WTC11 (cell line): ENCODE data around the gene IMPDH1.

Source experiments
- CREB1 ChIP-seq: sonication (generic); formaldehyde crosslinking; IDR thresholded peaks from 2 replicates; pipeline ENCODE4 v1.8.0; 2023; ENCODE audit warnings: mild to moderate bottlenecking, missing genetic modification reagents
- NFYB ChIP-seq: sonication (generic); formaldehyde crosslinking; conservative IDR thresholded peaks from 2 replicates; pipeline ENCODE4 v1.8.0; 2022; ENCODE audit warnings: low read depth, missing genetic modification reagents
- ZBTB21 ChIP-seq: sonication (generic); formaldehyde crosslinking; IDR thresholded peaks from 2 replicates; pipeline ENCODE4 v1.8.1; 2023; ENCODE audit warnings: mild to moderate bottlenecking, missing genetic modification reagents, borderline replicate concordance
- TF ChIP-seq, protein P1 (sequence below): sonication (generic); formaldehyde crosslinking; IDR thresholded peaks from 2 replicates; pipeline ENCODE4 v1.8.1; 2023; ENCODE audit warnings: mild to moderate bottlenecking, moderate library complexity, missing genetic modification reagents
- TF ChIP-seq, protein P2 (sequence below): sonication (generic); formaldehyde crosslinking; IDR thresholded peaks from 2 replicates; pipeline ENCODE4 v1.8.1; 2022; ENCODE audit warnings: low read depth, missing genetic modification reagents, borderline replicate concordance
- TF ChIP-seq, protein P3 (sequence below): sonication (generic); formaldehyde crosslinking; IDR thresholded peaks from 2 replicates; pipeline ENCODE4 v1.8.1; 2023; ENCODE audit warnings: mild to moderate bottlenecking, missing genetic modification reagents, moderate library complexity
- TF ChIP-seq, protein P4 (sequence below): fragments of 200-600 bp; IDR thresholded peaks from 2 replicates; pipeline ENCODE4 v1.8.0; 2022; ENCODE audit warnings: antibody characterized with exemption
- TF ChIP-seq, protein P5 (sequence below): sonication (generic); formaldehyde crosslinking; IDR thresholded peaks from 2 replicates; pipeline ENCODE4 v1.8.1; 2022; ENCODE audit warnings: low read depth, mild to moderate bottlenecking, moderate library complexity, missing genetic modification reagents, borderline replicate concordance

DNA sequence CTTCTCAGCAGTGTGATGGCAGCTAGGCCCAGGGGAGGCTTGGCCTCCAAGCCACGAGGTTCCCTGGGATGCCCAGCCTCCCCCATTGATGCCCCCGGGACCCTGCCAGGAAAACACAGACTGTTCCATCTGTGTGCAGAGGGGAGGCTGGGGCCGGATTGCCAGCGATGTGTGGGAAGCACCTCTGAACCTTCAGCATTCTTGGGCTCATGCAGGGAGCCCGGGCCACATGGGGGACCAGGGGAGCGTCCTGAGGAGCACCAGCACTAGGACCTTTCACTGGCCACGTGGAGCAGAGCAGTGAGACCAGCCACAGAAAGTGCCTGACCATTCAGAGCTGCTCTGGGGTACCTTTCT is 2.6 kb downstream of the IMPDH1 start:
- TF ChIP-seq, protein P1, sequence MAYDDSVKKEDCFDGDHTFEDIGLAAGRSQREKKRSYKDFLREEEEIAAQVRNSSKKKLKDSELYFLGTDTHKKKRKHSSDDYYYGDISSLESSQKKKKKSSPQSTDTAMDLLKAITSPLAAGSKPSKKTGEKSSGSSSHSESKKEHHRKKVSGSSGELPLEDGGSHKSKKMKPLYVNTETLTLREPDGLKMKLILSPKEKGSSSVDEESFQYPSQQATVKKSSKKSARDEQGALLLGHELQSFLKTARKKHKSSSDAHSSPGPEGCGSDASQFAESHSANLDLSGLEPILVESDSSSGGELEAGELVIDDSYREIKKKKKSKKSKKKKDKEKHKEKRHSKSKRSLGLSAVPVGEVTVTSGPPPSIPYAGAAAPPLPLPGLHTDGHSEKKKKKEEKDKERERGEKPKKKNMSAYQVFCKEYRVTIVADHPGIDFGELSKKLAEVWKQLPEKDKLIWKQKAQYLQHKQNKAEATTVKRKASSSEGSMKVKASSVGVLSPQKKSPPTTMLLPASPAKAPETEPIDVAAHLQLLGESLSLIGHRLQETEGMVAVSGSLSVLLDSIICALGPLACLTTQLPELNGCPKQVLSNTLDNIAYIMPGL (CRISPR knock-in tag) = no peak
- no peak for TF ChIP-seq NFYB (CRISPR knock-in tag)
- TF ChIP-seq, protein P2, sequence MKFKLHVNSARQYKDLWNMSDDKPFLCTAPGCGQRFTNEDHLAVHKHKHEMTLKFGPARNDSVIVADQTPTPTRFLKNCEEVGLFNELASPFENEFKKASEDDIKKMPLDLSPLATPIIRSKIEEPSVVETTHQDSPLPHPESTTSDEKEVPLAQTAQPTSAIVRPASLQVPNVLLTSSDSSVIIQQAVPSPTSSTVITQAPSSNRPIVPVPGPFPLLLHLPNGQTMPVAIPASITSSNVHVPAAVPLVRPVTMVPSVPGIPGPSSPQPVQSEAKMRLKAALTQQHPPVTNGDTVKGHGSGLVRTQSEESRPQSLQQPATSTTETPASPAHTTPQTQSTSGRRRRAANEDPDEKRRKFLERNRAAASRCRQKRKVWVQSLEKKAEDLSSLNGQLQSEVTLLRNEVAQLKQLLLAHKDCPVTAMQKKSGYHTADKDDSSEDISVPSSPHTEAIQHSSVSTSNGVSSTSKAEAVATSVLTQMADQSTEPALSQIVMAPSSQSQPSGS (CRISPR knock-in tag) = no peak
- TF ChIP-seq, protein P3, sequence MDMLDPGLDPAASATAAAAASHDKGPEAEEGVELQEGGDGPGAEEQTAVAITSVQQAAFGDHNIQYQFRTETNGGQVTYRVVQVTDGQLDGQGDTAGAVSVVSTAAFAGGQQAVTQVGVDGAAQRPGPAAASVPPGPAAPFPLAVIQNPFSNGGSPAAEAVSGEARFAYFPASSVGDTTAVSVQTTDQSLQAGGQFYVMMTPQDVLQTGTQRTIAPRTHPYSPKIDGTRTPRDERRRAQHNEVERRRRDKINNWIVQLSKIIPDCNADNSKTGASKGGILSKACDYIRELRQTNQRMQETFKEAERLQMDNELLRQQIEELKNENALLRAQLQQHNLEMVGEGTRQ (CRISPR knock-in tag) = no peak
- TF ChIP-seq, protein P4, sequence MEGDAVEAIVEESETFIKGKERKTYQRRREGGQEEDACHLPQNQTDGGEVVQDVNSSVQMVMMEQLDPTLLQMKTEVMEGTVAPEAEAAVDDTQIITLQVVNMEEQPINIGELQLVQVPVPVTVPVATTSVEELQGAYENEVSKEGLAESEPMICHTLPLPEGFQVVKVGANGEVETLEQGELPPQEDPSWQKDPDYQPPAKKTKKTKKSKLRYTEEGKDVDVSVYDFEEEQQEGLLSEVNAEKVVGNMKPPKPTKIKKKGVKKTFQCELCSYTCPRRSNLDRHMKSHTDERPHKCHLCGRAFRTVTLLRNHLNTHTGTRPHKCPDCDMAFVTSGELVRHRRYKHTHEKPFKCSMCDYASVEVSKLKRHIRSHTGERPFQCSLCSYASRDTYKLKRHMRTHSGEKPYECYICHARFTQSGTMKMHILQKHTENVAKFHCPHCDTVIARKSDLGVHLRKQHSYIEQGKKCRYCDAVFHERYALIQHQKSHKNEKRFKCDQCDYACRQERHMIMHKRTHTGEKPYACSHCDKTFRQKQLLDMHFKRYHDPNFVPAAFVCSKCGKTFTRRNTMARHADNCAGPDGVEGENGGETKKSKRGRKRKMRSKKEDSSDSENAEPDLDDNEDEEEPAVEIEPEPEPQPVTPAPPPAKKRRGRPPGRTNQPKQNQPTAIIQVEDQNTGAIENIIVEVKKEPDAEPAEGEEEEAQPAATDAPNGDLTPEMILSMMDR = no peak
- TF ChIP-seq CREB1 = no peak
- TF ChIP-seq, protein P5, sequence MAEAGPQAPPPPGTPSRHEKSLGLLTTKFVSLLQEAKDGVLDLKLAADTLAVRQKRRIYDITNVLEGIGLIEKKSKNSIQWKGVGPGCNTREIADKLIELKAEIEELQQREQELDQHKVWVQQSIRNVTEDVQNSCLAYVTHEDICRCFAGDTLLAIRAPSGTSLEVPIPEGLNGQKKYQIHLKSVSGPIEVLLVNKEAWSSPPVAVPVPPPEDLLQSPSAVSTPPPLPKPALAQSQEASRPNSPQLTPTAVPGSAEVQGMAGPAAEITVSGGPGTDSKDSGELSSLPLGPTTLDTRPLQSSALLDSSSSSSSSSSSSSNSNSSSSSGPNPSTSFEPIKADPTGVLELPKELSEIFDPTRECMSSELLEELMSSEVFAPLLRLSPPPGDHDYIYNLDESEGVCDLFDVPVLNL (CRISPR knock-in tag) = no peak
- no peak for TF ChIP-seq ZBTB21 (CRISPR knock-in tag)
